ENCODE data around the gene ALAS2.
"Not testable (repeated sequence)": the region's sequence is repeated elsewhere in the genome, so short reads cannot be mapped to it uniquely, and the experiment has no call there.

Gene ALAS2

DNA sequence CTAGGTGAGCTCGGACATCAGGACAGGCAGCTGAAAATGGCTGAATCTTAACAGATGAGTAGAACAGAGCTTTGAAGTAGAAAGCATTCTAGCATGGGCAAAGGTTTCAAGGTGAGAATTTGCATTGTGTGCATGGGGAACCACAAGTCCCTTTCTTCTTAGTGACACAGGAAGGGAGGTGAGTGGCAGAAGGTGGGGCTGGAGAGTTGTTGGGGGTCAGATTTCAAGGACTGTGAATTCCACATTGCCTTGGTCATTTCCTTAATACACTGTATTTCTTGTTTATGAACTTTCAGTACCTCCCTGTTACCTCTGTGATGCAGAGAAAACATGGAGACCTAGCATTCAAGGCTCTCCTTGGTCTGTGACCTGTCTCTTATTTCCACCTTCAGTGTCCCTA, 26.5 kb downstream of the ALAS2 start:
- DNase-seq, result no peak

DNA sequence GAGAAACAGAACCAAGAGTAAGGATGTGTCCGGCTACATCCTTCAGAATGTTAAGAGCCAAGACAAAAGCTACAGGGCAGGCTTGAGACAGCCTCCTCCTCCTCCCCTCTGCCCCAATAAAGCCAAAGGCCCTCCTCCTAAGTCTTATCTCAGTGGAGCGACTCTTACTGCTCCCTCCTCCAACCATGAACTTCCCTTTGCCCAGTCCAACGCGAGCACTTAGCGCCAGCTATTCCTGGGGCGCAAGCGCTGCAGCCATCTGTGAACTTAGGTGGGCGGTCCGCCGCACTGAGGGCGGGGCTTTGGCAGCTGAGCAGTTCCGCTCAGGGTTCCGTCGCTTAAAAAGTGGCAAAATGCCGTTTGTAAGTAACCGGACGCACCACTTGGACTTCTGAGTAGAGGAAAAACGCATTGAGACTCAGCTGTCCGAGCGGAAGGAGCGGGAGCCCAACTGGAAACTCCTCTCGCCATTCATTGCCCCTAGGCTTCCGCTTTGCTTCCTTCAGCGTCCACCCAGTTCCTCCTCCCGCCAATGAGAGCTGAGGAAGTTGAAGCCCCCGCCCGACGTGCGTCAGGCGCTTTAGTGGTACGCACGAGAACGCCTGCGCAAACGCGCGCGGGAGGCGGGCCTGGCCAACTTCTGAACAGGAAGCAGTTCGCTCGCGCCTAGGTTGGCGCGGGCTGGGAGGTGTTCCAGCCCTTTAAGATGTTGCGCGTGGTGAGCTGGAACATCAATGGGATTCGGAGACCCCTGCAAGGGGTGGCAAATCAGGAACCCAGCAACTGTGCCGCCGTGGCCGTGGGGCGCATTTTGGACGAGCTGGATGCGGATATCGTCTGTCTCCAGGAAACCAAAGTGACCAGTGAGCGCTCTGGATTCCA, 30.8 kb downstream of the ALAS2 start, which contains the start of gene APEX2:
Gene APEX2 (plus strand): TSS at position 647 of the 882 bp plus-strand sequence. CDS start 60 bp downstream, at position 707.
- peak; percentile 92 for DNase-seq

DNA sequence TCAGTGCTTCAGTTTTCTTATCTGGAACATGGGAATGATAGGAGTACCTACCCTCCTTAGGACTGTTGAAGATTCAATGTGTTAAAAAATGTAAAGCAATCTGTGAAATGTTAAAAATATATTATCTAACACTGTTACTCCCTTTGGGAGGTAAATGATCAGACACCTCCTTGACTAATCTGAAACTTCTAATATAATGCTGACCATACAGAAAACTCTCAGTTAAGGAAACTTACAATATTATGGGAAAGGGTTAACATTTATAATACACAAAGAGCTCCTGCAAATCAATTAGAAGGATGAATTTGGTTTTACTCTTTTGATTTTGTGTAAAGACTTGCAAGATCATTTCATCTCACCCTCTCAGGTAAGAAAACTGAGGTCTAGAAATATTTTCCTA, 35.2 kb downstream of the ALAS2 start:
- DNase-seq, result no peak

DNA sequence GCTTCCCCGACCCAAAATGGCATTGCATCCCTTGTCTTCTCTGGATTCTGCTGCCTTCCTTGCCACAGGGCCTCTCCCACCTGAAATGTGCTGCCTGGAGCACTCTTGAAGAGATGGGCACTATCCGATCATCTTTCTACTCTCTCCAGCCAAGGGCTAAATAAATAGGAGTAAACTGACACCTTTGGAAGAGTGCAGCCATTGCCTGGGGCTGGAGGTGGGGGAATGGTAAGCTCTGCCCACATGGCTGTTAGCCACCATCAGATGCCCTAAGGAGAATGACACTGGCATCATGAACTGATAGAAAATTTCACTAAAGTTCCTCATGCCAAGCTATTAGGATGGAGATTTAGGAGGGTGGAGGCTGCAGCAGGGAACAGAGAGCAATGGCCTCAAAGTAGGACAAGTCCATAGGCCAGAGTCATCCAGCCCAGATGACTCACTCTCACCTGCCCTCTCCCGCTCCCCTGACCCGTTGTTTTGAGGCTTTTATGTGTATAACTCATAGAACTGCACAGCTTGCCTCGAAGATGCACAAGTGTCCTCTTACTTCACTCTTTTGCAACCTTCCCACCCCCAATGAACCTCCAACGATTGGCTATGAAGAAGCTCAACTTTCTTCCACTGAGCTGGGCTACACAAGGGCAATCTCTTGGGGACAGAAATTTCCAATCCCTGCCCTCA, 36.0 kb downstream of the ALAS2 start:
- DNase-seq, result no peak

DNA sequence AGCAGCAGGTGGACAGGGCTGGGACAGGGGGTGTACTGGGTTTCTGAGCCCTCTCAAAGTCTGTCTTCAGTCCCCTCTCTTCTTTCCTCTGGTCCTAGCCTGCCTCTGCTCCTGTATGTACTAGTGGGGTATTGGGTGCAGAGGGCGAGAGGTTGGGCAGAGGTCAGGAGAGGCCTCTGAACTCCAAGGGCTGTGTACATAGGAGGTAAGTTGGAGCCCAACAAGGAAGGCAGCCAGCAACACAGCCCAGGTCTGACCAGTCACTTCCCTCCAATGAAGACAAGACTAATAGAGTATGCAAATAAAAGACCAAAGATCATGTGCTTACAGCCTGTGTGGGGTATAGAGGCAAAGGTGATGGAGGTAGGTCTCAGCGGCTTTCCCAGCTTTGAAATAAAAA, 36.7 kb downstream of the ALAS2 start, which contains the start of gene PFKFB1:
Gene PFKFB1 (minus strand): TSS at position 90 of the 400 bp plus-strand sequence. CDS start 181 bp downstream, outside the sequence.
- DNase-seq, result no peak

DNA sequence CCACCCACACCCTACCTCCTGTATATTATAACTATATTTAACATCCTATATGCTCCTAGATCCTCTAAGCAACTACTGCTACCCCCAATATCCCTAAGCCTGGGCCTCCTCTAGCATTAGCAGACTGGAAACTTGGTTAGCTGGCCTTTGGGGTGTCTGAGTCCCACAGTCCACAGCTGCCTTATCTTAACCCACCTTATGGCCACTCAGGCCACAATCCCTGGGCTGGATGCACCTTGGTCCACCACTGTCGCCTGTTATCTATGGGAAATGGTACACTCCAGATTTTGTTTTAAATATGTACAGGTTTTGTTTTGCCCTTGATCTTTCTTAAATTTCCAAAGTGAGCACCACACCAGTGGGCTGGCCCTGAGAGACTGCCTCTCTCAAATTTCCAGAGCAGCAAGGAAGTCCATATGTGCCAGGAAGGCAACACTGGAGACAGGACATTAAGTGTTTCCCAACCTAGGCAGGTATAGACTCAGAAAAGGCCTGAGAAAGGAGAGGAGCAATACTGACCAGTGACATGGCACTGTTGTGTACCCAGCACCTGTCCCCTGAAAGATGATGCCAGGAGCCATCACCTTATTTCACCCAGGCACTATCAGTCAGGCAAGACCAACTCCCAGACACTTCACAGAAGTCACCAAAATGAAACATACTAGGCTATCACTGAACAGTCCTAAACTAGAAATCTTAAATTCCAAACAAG, 37.7 kb downstream of the ALAS2 start:
- no peak for DNase-seq

DNA sequence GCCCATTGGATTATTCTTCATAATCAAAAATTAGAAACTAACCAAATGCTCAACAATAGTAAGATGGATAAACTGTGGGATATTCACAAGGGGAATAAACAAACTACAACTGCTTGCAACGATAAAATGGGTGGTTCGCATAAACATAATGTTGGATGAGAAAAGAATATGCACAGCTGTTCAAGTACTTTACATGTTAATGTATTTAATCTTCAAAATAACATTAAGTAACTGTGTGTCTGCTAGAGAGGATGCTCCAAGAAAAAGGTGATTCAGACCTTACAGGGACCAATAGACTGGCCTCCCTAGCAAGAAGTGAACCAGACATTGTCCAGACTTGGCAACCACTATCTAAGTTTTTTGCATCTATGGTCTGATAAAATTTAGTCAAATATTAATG, 39.1 kb downstream of the ALAS2 start:
- DNase-seq, result no peak

DNA sequence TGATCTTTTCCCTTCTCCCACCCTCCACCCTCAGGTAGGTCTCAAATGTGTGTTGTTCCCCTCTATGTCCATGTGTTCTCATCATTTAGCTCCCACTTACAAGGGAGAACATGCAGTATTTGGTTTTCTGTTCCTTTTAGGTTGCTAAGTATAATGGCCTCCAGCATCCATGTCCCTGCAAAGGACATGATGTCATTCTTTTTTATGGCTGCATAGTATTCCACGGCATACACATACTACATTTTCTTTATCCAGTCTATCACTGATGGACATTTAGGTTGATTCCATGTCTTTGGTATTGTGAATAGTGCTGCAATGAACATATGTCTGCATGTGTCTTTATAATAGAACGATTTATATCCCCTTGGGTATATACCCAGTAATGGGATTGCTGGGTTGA, 47.5 kb downstream of the ALAS2 start:
- not testable (repeated sequence) for DNase-seq

DNA sequence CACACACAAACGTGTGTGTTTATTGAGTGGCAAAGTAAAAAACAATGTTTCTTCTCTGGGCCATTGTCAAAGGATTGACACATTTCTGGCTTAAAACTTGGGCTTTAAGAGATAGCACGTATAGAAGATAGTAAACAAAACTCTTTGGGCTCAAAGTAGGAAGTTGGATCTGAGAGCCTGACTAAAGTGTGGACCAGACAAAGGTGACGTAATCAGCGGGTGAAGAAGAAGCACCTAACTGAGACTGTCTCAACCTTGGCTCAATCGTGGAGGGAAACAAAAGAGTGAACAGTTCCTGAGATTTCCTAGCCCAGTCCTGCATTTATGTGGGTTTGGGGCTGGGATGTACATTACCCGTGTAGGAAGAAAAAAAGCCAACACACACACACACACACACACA, 50.4 kb downstream of the ALAS2 start:
- no peak for DNase-seq

DNA sequence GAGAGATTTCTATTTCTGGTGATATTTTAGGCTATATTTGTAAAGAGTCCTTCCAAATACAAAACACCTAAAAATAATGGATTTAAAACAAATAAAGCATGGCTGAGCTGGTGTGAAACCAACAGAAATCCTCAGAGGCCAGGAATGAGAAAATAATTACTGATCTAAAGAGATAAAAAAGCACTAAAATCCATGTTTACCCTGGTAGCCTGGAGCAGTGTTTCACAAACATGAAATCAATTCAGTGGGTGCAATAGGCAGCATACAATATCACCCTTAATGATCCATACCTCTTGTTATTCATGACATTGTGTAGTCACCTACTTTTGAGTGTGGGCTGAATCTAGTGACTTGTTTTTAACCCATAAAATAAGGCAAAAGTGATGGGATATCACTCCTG, 51.3 kb downstream of the ALAS2 start:
- DNase-seq, result no peak

DNA sequence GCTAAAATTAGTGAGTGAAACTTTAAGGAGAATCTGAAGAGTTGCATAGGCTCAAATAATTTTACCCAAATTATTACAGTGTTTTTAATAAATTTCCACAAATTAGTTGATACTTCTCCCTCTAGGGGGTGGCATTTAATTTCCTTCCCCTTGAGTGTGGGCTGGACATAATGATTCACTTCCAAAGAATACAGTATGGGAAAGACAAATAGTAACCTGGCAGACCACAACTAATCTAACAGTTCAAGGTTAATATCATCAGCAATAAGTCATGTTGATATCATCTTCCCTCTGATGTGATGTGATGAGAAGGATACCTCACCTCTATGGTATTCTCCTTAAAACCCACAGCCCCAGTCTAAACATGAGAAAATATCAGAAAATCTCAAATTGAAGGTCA, 52.3 kb downstream of the ALAS2 start:
- no peak for DNase-seq

DNA sequence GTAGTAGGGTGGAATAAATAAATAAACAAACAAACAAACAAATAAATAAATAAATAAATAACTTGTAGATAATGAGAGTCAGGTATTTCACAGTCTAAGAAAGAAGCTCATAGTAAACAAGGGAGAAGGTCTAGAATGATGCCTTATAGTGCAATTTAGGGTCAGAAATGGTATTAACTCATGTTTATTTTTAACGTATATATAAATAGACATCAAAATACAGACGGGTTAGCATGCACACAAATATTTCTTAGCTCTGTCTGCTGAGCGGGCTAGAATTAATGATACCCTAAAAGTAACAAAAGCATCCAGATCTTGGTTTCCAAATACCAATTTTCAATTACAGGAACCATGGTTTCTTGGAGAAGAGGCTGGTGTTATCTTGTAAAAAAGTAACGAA, 53.4 kb downstream of the ALAS2 start:
- DNase-seq, result no peak

DNA sequence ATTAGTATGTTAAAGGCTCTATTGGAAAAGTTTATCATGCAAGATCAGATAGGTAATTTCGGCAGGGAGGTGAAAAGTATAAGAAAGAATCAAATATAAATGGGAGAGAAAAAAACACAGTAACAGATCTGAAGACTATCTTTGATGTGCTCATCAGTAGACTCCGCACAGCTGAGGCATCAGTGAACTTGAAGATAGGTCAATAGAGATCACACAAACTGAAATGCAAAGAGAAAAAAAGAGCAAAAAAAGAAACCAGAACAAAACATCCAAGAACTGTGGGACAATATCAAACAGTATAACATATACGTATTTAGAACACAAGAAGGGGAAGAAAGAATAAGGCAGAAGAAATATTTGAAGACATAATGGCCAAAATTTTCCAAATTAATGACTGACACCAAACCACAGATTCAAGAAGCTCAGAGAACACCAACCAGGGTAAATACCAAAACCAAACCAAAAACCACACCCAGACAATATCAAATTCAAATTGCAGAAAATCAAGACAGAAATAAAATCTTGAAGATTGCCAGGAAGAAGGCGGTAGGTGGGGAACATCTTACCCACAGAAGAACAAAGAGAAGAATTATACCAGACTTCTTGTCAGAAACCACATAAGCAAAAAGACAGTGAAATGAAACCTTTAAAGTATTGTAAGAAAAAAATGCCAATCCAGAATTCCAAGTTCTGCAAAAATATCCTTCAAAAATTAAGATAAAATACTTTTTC, 65.8 kb downstream of the ALAS2 start:
- no peak for DNase-seq

DNA sequence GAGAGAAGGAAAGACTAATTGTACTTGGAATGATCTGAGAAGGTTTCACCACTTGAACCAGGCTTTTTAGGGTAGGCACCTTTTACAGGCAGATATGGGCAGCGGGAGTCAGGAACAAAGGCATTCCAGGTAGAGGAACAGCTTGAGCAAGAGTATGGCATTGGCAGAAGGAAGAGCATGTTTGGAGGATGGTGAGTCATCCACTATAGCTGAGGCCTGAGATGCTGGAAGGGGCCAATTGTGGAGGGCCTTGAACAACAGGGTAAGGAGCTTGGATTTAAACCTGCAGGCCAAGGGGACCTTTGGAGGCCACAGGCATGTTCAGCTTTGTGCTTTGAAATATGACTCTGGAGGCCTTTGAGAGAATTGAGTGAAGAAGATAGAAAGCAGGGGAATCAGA, 69.0 kb downstream of the ALAS2 start:
- DNase-seq, result no peak
